ENCODE results near the gene KSR2. TPM values are rescaled to one million over a fixed set of nuclear protein-coding genes. Genes with fewer than 3 reads are reported as not detected.

The KSR2 gene
- total RNA-seq, 2 experiments from 2014 or later = 0.14 to 0.16 TPM

GRCh38 chr12:117421068-117421752 is 547.6 kb downstream of the KSR2 start:
- POLR2A ChIA-PET = no interaction called here
- H3K27ac Mint-ChIP-seq = no peak overlapping the region
- intact Hi-C loops (cut with DNase I, micrococcal nuclease) = no loop called here

GRCh38 chr12:117417004-117417403 is 551.8 kb downstream of the KSR2 start:
- intact Hi-C loops (cut with DNase I, micrococcal nuclease) = no loop called here
- Mint-ChIP-seq H3K27me3 (peaks cover 2% of the 10 kb centered on the region), H3K4me1 (no peaks in the 10 kb centered on the region), H3K36me3 (ENCODE audit: low read depth) (no peaks in the 10 kb centered on the region), H3K27ac (no peak overlapping the region), H3K9me3 (ENCODE audit: low read depth) (no peaks in the 10 kb centered on the region), H3K4me3 (no peak overlapping the region)
- CTCF ChIA-PET = no interaction called here
- no peak for ATAC-seq
- POLR2A ChIA-PET = no interaction called here
- no peak for DNase-seq

More at GRCh38 chr12:117421068-117421752, 547.6 kb downstream of the KSR2 start:
- CTCF ChIA-PET = no interaction called here
- Mint-ChIP-seq H3K27me3 (peaks cover 5% of the 10 kb centered on the region), H3K9me3 (ENCODE audit: low read depth) (no peaks in the 10 kb centered on the region), H3K36me3 (ENCODE audit: low read depth) (no peaks in the 10 kb centered on the region), H3K4me1 (no peaks in the 10 kb centered on the region), H3K4me3 (no peak overlapping the region)
- DNase-seq = no peak
- ATAC-seq = no peak

- H3K4me3 Mint-ChIP-seq = no peak overlapping the region
- intact Hi-C loops (cut with DNase I, micrococcal nuclease) = no loop called here
- H3K27ac Mint-ChIP-seq = no peak overlapping the region
- H3K36me3 Mint-ChIP-seq (ENCODE audit: low read depth) = no peaks in the 10 kb centered on the region
- POLR2A ChIA-PET = no interaction called here
- no peaks in the 10 kb centered on the region for H3K27me3 Mint-ChIP-seq
- no peaks in the 10 kb centered on the region for H3K4me1 Mint-ChIP-seq
- no peak for DNase-seq
- no peaks in the 10 kb centered on the region for H3K9me3 Mint-ChIP-seq (ENCODE audit: low read depth)
- ATAC-seq = no peak
- CTCF ChIA-PET = no interaction called here
Observed at GRCh38 chr12:117412465-117413188, 556.2 kb downstream of the KSR2 start.

- no peak for ATAC-seq
- CTCF ChIA-PET = no interaction called here
- POLR2A ChIA-PET = no interaction called here
Observed at GRCh38 chr12:117409286-117409685, 559.5 kb downstream of the KSR2 start.

GRCh38 chr12:117408161-117408791 is 560.5 kb downstream of the KSR2 start:
- no peaks in the 10 kb centered on the region for H3K9me3 Mint-ChIP-seq (ENCODE audit: low read depth)
- no peaks in the 10 kb centered on the region for H3K27me3 Mint-ChIP-seq
- H3K4me3 Mint-ChIP-seq = no peak overlapping the region
- ChIA-PET POLR2A (no interaction called here), CTCF (no interaction called here)
- no peaks in the 10 kb centered on the region for H3K36me3 Mint-ChIP-seq (ENCODE audit: low read depth)
- DNase-seq (no peak), ATAC-seq (no peak)
- no peak overlapping the region for H3K27ac Mint-ChIP-seq
- intact Hi-C loops (cut with DNase I, micrococcal nuclease) = no loop called here
- no peaks in the 10 kb centered on the region for H3K4me1 Mint-ChIP-seq

More at GRCh38 chr12:117409286-117409685, 559.5 kb downstream of the KSR2 start:
- intact Hi-C loops (cut with DNase I, micrococcal nuclease) = no loop called here
- Mint-ChIP-seq H3K4me1 (no peaks in the 10 kb centered on the region), H3K27me3 (no peaks in the 10 kb centered on the region), H3K4me3 (no peak overlapping the region), H3K27ac (no peak overlapping the region), H3K36me3 (ENCODE audit: low read depth) (no peaks in the 10 kb centered on the region), H3K9me3 (ENCODE audit: low read depth) (no peaks in the 10 kb centered on the region)
- DNase-seq = no peak

GRCh38 chr12:117404940-117405339 is 563.9 kb downstream of the KSR2 start:
- Mint-ChIP-seq H3K9me3 (ENCODE audit: low read depth) (peaks cover 3% of the 10 kb centered on the region), H3K27me3 (no peaks in the 10 kb centered on the region), H3K27ac (no peak overlapping the region), H3K4me3 (no peak overlapping the region), H3K4me1 (no peaks in the 10 kb centered on the region), H3K36me3 (ENCODE audit: low read depth) (no peaks in the 10 kb centered on the region)
- CTCF ChIA-PET = no interaction called here
- ATAC-seq (no peak), DNase-seq (no peak)
- intact Hi-C loops (cut with DNase I, micrococcal nuclease) = no loop called here
- POLR2A ChIA-PET = no interaction called here

- intact Hi-C loops (cut with DNase I, micrococcal nuclease) = no loop called here
- Mint-ChIP-seq H3K27me3 (no peaks in the 10 kb centered on the region), H3K36me3 (ENCODE audit: low read depth) (no peaks in the 10 kb centered on the region), H3K9me3 (ENCODE audit: low read depth) (peaks cover 3% of the 10 kb centered on the region), H3K4me3 (no peak overlapping the region), H3K27ac (no peak overlapping the region), H3K4me1 (no peaks in the 10 kb centered on the region)
- ATAC-seq = no peak
- ChIA-PET POLR2A (no interaction called here), CTCF (no interaction called here)
- DNase-seq = no peak
Observed at GRCh38 chr12:117404203-117404853, 564.5 kb downstream of the KSR2 start.

GRCh38 chr12:117403586-117404139 is 565.1 kb downstream of the KSR2 start:
- Mint-ChIP-seq H3K9me3 (ENCODE audit: low read depth) (peaks cover 3% of the 10 kb centered on the region), H3K27ac (no peak overlapping the region), H3K4me3 (no peak overlapping the region), H3K27me3 (no peaks in the 10 kb centered on the region), H3K36me3 (ENCODE audit: low read depth) (no peaks in the 10 kb centered on the region), H3K4me1 (no peaks in the 10 kb centered on the region)
- ChIA-PET CTCF (no interaction called here), POLR2A (no interaction called here)
- intact Hi-C loops (cut with DNase I, micrococcal nuclease) = no loop called here
- DNase-seq (no peak), ATAC-seq (no peak)

Other genes starting within 250 kb of the KSR2 start
- 10 to 100 TPM; 63.0 to 78.9 TPM for gene RFC5, start 47.7 kb upstream of the KSR2 start, total RNA-seq
- 10 to 100 TPM; 57.7 to 58.2 TPM for gene WSB2, start 92.2 kb upstream of the KSR2 start, total RNA-seq
- 1 to 10 TPM; 6.5 to 8.2 TPM for gene VSIG10, start 135.0 kb upstream of the KSR2 start, total RNA-seq
- 100 to 1,000 TPM; 117 to 134 TPM for gene PEBP1, start 167.1 kb upstream of the KSR2 start, total RNA-seq